SK-N-SH (cell line): Measurements from ENCODE around the gene C14orf180. TPM values are rescaled to one million over a fixed set of nuclear protein-coding genes. Genes with fewer than 3 reads are reported as not detected.

Experiments
- CTCF ChIA-PET: fragments of 300-600, 350-600 bp; formaldehyde crosslinking; extraction: SDS; loops from one replicate; lab custom pipeline; 2021; lab: Yijun Ruan, JAX
- POLR2A ChIA-PET: fragments of 350-600 bp; sonication (Branson Sonifier 250); formaldehyde crosslinking; extraction: SDS; loops from one replicate; lab custom pipeline; 2020; ENCODE audit warnings: antibody characterized with exemption, inconsistent platforms; lab: Yijun Ruan, JAX
- DNase-seq: peaks from one replicate; pipeline ENCODE4 v3.0.0; 2012
- H2AFZ ChIP-seq: fragments of 200-600 bp; sonication (generic); 2 replicates; pipeline ENCODE4 v1.8.1; 2016; ENCODE audit warnings: antibody characterized with exemption, mild to moderate bottlenecking, low read depth
- H3F3A ChIP-seq: fragments of 200-600 bp; sonication (generic); replicated peaks from 2 replicates; pipeline ENCODE3; 2016; ENCODE audit warnings: antibody characterized with exemption, mild to moderate bottlenecking; ENCODE audit not compliant: insufficient read depth
- H3K27ac ChIP-seq, 2 experiments: fragments of 200-500 bp in 1 of 2; fragments of 200-600 bp in 1 of 2; sonication (Bioruptor generic) in 1 of 2; sonication (generic), shearing (Covaris generic) in 1 of 2; 2 replicates each; pipeline versions ENCODE4 v1.5.1 to v1.6.1; 2014 to 2016; ENCODE audit warnings: low read depth in 2 of 2, inconsistent platforms in 1 of 2, low read length in 1 of 2, mild to moderate bottlenecking in 1 of 2, mixed read lengths in 1 of 2
- H3K27me3 ChIP-seq: fragments of 200-600 bp; sonication (generic), shearing (Covaris generic); 2 replicates; pipeline ENCODE4 v1.6.1; 2016; ENCODE audit warnings: mixed run types; ENCODE audit not compliant: insufficient read depth
- H3K36me3 ChIP-seq, 2 experiments: fragments of 200-500 bp in 1 of 2; fragments of 200-600 bp in 1 of 2; sonication (Bioruptor generic) in 1 of 2; sonication (generic) in 1 of 2; replicated peaks in 1 of 2; 2 replicates each; pipeline versions ENCODE3 to v1.5.1; 2014 to 2016; ENCODE audit warnings: low read length in 1 of 2, mild to moderate bottlenecking in 1 of 2; ENCODE audit not compliant: insufficient read depth in 2 of 2, control insufficient read depth in 1 of 2
- H3K4me1 ChIP-seq, 2 experiments: fragments of 200-500 bp in 1 of 2; fragments of 200-600 bp in 1 of 2; sonication (Bioruptor generic) in 1 of 2; sonication (generic), shearing (Covaris generic) in 1 of 2; 2 replicates each; pipeline versions ENCODE4 v1.5.1 to v1.6.1; 2014 to 2016; ENCODE audit warnings: low read depth in 1 of 2, low read length in 1 of 2, mixed run types in 1 of 2; ENCODE audit not compliant: insufficient read depth in 2 of 2, control insufficient read depth in 1 of 2
- H3K4me2 ChIP-seq: fragments of 200-600 bp; sonication (generic), shearing (Covaris generic); 2 replicates; pipeline ENCODE4 v1.6.1; 2017; ENCODE audit warnings: mixed run types
- H3K4me3 ChIP-seq, 2 experiments: fragments of 200-500 bp in 1 of 2; fragments of 200-600 bp in 1 of 2; sonication (Bioruptor generic) in 1 of 2; sonication (generic), shearing (Covaris generic) in 1 of 2; 2 replicates each; pipeline versions ENCODE4 v1.5.1 to v1.8.1; 2014 to 2016; ENCODE audit warnings: low read depth in 2 of 2, inconsistent platforms in 1 of 2, low read length in 1 of 2, mild to moderate bottlenecking in 1 of 2, mixed read lengths in 1 of 2, moderate library complexity in 1 of 2
- H3K79me2 ChIP-seq: fragments of 200-600 bp; sonication (generic); 2 replicates; pipeline ENCODE4 v1.8.1; 2017; ENCODE audit warnings: mild to moderate bottlenecking; ENCODE audit not compliant: insufficient read depth
- H3K9ac ChIP-seq: fragments of 200-600 bp; sonication (generic); 2 replicates; pipeline ENCODE4 v1.6.1; 2017; ENCODE audit warnings: mixed run types
- H3K9me2 ChIP-seq: fragments of 200-600 bp; sonication (generic); 2 replicates; pipeline ENCODE4 v1.6.1; 2017; ENCODE audit warnings: mixed run types
- H3K9me3 ChIP-seq: fragments of 200-600 bp; sonication (generic); 2 replicates; pipeline ENCODE4 v1.6.1; 2017; ENCODE audit warnings: mixed run types, mild to moderate bottlenecking, moderate library complexity
- H4K20me1 ChIP-seq: fragments of 200-600 bp; sonication (generic); 2 replicates; pipeline ENCODE4 v1.6.1; 2017; ENCODE audit warnings: mild to moderate bottlenecking, mixed run types; ENCODE audit not compliant: insufficient read depth
- CHD2 ChIP-seq: fragments of 150-350 bp; IDR thresholded peaks from 2 replicates; pipeline ENCODE4 v1.6.1; 2018; ENCODE audit warnings: low read length; ENCODE audit not compliant: partially characterized antibody
- FOSL2 ChIP-seq: IDR thresholded peaks from 2 replicates; pipeline ENCODE4 v1.4.0; 2012; ENCODE audit warnings: low read depth, mild to moderate bottlenecking, moderate library complexity, borderline replicate concordance
- GATA2 ChIP-seq: sonication (generic); formaldehyde crosslinking; IDR thresholded peaks from 2 replicates; pipeline ENCODE4 v1.5.0; 2020; ENCODE audit warnings: mild to moderate bottlenecking, missing genetic modification reagents
- JUND ChIP-seq: IDR thresholded peaks from 2 replicates; pipeline ENCODE4 v1.4.0; 2012
- MEF2A ChIP-seq: IDR thresholded peaks from 2 replicates; pipeline ENCODE4 v1.4.0; 2012; ENCODE audit warnings: low read depth, borderline replicate concordance
- NRF1 ChIP-seq: IDR thresholded peaks from 2 replicates; pipeline ENCODE4 v1.6.1; 2012; ENCODE audit warnings: low read depth, mild to moderate bottlenecking, low read length
- TCF12 ChIP-seq: IDR thresholded peaks from 2 replicates; pipeline ENCODE4 v1.4.0; 2012
- YY1 ChIP-seq: IDR thresholded peaks from 2 replicates; pipeline ENCODE4 v1.4.0; 2012; ENCODE audit warnings: low read depth, mild to moderate bottlenecking
- WGBS: methylation state at CpG from one replicate; pipeline ENCODE4 v1.1.6; 2017; ENCODE audit warnings: low lambda C conversion rate; 5-methylcytosine and 5-hydroxymethylcytosine counted together
- polyA plus RNA-seq, 3 experiments: library from polyadenylated mRNA; depleted of rRNA; stranded (reverse); fragments of >200 nt; gene quantifications; 2 replicates each; pipeline ENCODE4 v1.2.3, GENCODE V29; 2012
- TF ChIP-seq, protein P1 (sequence below): fragments of 150-350 bp; IDR thresholded peaks from 2 replicates; pipeline ENCODE4 v1.6.1; 2017; ENCODE audit warnings: antibody characterized with exemption, low read length, low read depth, borderline replicate concordance
- TF ChIP-seq, protein P2 (sequence below): fragments of 200-600 bp; sonication (generic); IDR thresholded peaks from 2 replicates; pipeline ENCODE4 v1.6.1; 2017; ENCODE audit warnings: antibody characterized with exemption, mild to moderate bottlenecking, moderate library complexity
- TF ChIP-seq, protein P3 (sequence below): IDR thresholded peaks from 2 replicates; pipeline ENCODE4 v1.4.0; 2012; ENCODE audit warnings: low read depth, borderline replicate concordance
- TF ChIP-seq, protein P4 (sequence below): IDR thresholded peaks from 2 replicates; pipeline ENCODE4 v1.4.0; 2012; ENCODE audit warnings: low read depth, borderline replicate concordance

The C14orf180 gene
- polyA plus RNA-seq, 1 of the 3 experiments (the other 2 are of a cell fraction) = not detected

DNA sequence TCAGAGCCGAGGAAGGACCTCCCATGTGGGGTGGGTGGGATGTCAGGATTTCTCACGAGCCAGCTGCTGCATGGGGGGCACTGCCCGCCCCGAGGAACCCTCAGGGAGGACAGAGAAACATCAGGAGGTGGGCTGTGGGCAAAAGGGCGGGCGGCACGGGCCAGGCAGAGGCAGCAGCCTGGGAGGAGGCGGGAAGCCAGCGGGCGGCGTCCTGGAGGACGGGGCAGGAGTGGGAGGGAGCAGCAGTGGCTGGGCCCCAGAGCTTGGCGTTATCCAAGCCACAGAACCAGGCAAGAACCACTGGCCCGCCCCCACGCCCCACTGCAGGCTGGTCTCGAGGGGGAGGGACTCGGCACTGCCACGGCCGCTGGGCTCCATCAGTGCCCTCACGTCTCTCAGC lies 2.4 kb downstream of the C14orf180 start:
- DNase-seq = no peak
- Histone ChIP-seq H3K9me3 (no peaks in the 10 kb centered on the region), H3K27ac (peak overlapping the region in 1 of 2 experiments; percentile 81; a peak in 1 of 4 replicates), H3K4me2 (no peak overlapping the region), H3K36me3 (no peaks in the 10 kb centered on the region), H3K27me3 (no peaks in the 10 kb centered on the region), H3K4me3 (no peak overlapping the region), H3K9me2 (no peaks in the 10 kb centered on the region), H3F3A (no peaks in the 10 kb centered on the region), H3K4me1 (peaks cover 0 to 98% of the 10 kb centered on the region in 2 experiments; a peak in 1 of 4 replicates), H4K20me1 (no peaks in the 10 kb centered on the region), H3K79me2 (no peaks in the 10 kb centered on the region), H3K9ac (no peak overlapping the region), H2AFZ (no peak overlapping the region)
- TF ChIP-seq, protein P1, sequence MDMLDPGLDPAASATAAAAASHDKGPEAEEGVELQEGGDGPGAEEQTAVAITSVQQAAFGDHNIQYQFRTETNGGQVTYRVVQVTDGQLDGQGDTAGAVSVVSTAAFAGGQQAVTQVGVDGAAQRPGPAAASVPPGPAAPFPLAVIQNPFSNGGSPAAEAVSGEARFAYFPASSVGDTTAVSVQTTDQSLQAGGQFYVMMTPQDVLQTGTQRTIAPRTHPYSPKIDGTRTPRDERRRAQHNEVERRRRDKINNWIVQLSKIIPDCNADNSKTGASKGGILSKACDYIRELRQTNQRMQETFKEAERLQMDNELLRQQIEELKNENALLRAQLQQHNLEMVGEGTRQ = no peak
- TF ChIP-seq FOSL2 (no peak), YY1 (no peak), JUND (no peak), MEF2A (no peak), TCF12 (no peak)
- TF ChIP-seq, protein P2, sequence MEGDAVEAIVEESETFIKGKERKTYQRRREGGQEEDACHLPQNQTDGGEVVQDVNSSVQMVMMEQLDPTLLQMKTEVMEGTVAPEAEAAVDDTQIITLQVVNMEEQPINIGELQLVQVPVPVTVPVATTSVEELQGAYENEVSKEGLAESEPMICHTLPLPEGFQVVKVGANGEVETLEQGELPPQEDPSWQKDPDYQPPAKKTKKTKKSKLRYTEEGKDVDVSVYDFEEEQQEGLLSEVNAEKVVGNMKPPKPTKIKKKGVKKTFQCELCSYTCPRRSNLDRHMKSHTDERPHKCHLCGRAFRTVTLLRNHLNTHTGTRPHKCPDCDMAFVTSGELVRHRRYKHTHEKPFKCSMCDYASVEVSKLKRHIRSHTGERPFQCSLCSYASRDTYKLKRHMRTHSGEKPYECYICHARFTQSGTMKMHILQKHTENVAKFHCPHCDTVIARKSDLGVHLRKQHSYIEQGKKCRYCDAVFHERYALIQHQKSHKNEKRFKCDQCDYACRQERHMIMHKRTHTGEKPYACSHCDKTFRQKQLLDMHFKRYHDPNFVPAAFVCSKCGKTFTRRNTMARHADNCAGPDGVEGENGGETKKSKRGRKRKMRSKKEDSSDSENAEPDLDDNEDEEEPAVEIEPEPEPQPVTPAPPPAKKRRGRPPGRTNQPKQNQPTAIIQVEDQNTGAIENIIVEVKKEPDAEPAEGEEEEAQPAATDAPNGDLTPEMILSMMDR = no peak
- TF ChIP-seq, protein P3, sequence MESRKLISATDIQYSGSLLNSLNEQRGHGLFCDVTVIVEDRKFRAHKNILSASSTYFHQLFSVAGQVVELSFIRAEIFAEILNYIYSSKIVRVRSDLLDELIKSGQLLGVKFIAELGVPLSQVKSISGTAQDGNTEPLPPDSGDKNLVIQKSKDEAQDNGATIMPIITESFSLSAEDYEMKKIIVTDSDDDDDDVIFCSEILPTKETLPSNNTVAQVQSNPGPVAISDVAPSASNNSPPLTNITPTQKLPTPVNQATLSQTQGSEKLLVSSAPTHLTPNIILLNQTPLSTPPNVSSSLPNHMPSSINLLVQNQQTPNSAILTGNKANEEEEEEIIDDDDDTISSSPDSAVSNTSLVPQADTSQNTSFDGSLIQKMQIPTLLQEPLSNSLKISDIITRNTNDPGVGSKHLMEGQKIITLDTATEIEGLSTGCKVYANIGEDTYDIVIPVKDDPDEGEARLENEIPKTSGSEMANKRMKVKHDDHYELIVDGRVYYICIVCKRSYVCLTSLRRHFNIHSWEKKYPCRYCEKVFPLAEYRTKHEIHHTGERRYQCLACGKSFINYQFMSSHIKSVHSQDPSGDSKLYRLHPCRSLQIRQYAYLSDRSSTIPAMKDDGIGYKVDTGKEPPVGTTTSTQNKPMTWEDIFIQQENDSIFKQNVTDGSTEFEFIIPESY = no peak
- TF ChIP-seq, protein P4, sequence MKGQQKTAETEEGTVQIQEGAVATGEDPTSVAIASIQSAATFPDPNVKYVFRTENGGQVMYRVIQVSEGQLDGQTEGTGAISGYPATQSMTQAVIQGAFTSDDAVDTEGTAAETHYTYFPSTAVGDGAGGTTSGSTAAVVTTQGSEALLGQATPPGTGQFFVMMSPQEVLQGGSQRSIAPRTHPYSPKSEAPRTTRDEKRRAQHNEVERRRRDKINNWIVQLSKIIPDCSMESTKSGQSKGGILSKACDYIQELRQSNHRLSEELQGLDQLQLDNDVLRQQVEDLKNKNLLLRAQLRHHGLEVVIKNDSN = no peak
- CTCF ChIA-PET = interaction anchor here (1.2 to 8.5 kb wide), 7 partner anchors 9 to 504 kb away, joined by 3 to 96 read pairs (median 5); no protein-coding TSS in a partner anchor
- POLR2A ChIA-PET = no interaction called here
- 67% methylated on average over 13 of the region's 20 CpGs for WGBS

DNA sequence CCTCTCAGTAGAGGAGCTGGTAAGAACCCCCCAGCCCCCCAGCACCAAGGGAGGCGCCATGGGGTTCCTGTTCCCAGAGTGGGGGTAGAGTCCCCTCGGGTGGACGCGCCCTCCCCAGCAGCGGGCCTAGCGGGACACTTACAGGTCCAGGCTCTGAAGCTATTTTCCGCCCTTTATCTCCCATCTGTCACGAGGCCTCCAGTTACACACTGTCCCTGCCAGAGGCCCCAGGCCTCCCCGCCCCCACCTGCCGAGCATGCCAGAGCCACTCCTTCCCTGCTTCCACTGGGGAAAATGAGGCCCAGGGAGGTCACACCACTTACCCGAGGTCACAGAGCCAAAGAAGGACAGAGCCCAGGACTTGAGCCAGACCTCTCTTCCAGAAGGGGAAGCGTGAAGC lies 3.1 kb downstream of the C14orf180 start:
- POLR2A ChIA-PET = no interaction called here
- H3K9ac ChIP-seq = no peak overlapping the region
- DNase-seq = no peak

More for the DNA sequence above, 3.1 kb downstream of the C14orf180 start:
- CTCF ChIA-PET = interaction anchor here (0.8 to 8.5 kb wide), 7 partner anchors 9 to 505 kb away, joined by 3 to 96 read pairs (median 4); no protein-coding TSS in a partner anchor
- Histone ChIP-seq H3K79me2 (no peaks in the 10 kb centered on the region), H3K4me3 (no peak overlapping the region), H3K27me3 (no peaks in the 10 kb centered on the region), H3F3A (no peaks in the 10 kb centered on the region), H3K4me1 (peaks cover 0 to 98% of the 10 kb centered on the region in 2 experiments; a peak in 1 of 4 replicates), H3K9me2 (no peaks in the 10 kb centered on the region), H3K27ac (peak overlapping the region in 1 of 2 experiments; percentile 97; a peak in 1 of 4 replicates), H4K20me1 (no peaks in the 10 kb centered on the region)
- TF ChIP-seq JUND (no peak), CHD2 (no peak), GATA2 (CRISPR knock-in tag) (peak; percentile 59; the same call in 1 of the 2 replicates), MEF2A (no peak), NRF1 (no peak)
- TF ChIP-seq, protein P1 = no peak
- TF ChIP-seq, all 33 proteins: peak for 1
- 24% methylated on average over 6 of the region's 12 CpGs for WGBS
- no peaks in the 10 kb centered on the region for H3K36me3 ChIP-seq
- H3K4me2 ChIP-seq = no peak overlapping the region
- no peaks in the 10 kb centered on the region for H3K9me3 ChIP-seq
- H2AFZ ChIP-seq = no peak overlapping the region
